ENCODE measurements around the gene CHEK1. TPM values are rescaled to one million over a fixed set of nuclear protein-coding genes. Genes with fewer than 3 reads are reported as not detected.

CHEK1 gene
- total RNA-seq, 1 donor from 2014 or later: 25.9 TPM

- H3K27me3 Mint-ChIP-seq (ENCODE audit: low read depth): no peaks in the 10 kb centered on the region
- TF ChIP-seq CTCF (IDR thresholded peaks at IDR 0.05; ENCODE audit: unreplicated experiment): no peak
- H3K36me3 Mint-ChIP-seq: peaks cover 11% of the 10 kb centered on the region
- no peak within 1 kb of the TSS for H3K4me3 Mint-ChIP-seq
- no peak for DNase-seq (ENCODE audit: low spot score in 2 of 2, unreplicated experiment in 2 of 2)
- H3K4me1 Mint-ChIP-seq: no peaks in the 10 kb centered on the region
- H3K27ac Mint-ChIP-seq: no peak within 1 kb of the TSS
- no peaks in the 10 kb centered on the region for H3K9me3 Mint-ChIP-seq
These were observed 55.8 kb downstream of the CHEK1 start, which contains the start of gene ACRV1 for GRCh38 chr11:125680747-125681146. Gene ACRV1 (minus strand): TSS chr11:125680847. CDS start chr11:125680780, 67 bp downstream.

- no peak for TF ChIP-seq CTCF (IDR thresholded peaks at IDR 0.05; ENCODE audit: unreplicated experiment)
- Mint-ChIP-seq H3K27me3 (ENCODE audit: low read depth) (no peaks in the 10 kb centered on the region), H3K9me3 (no peaks in the 10 kb centered on the region), H3K27ac (no peak overlapping the region), H3K36me3 (no peaks in the 10 kb centered on the region), H3K4me3 (no peak overlapping the region), H3K4me1 (no peaks in the 10 kb centered on the region)
- no peak for DNase-seq (ENCODE audit: low spot score in 2 of 2, unreplicated experiment in 2 of 2)
These were observed 60.3 kb downstream of the CHEK1 start for GRCh38 chr11:125685228-125685627.

GRCh38 chr11:125688066-125688465 is 63.1 kb downstream of the CHEK1 start:
- H3K27me3 Mint-ChIP-seq (ENCODE audit: low read depth): no peaks in the 10 kb centered on the region
- DNase-seq (ENCODE audit: low spot score in 2 of 2, unreplicated experiment in 2 of 2): no peak
- TF ChIP-seq CTCF (IDR thresholded peaks at IDR 0.05; ENCODE audit: unreplicated experiment): no peak
- H3K4me3 Mint-ChIP-seq: no peak overlapping the region
- no peaks in the 10 kb centered on the region for H3K9me3 Mint-ChIP-seq
- H3K36me3 Mint-ChIP-seq: no peaks in the 10 kb centered on the region
- H3K4me1 Mint-ChIP-seq: no peaks in the 10 kb centered on the region
- no peak overlapping the region for H3K27ac Mint-ChIP-seq

GRCh38 chr11:125688632-125689031 is 63.7 kb downstream of the CHEK1 start:
- H3K4me1 Mint-ChIP-seq: no peaks in the 10 kb centered on the region

GRCh38 chr11:125689274-125689859 is 64.4 kb downstream of the CHEK1 start:
- H3K27me3 Mint-ChIP-seq (ENCODE audit: low read depth): no peaks in the 10 kb centered on the region
- no peak for DNase-seq (ENCODE audit: low spot score in 2 of 2, unreplicated experiment in 2 of 2)
- no peaks in the 10 kb centered on the region for H3K36me3 Mint-ChIP-seq
- H3K4me1 Mint-ChIP-seq: no peaks in the 10 kb centered on the region
- no peaks in the 10 kb centered on the region for H3K9me3 Mint-ChIP-seq
- no peak overlapping the region for H3K4me3 Mint-ChIP-seq
- H3K27ac Mint-ChIP-seq: no peak overlapping the region
- TF ChIP-seq CTCF (IDR thresholded peaks at IDR 0.05; ENCODE audit: unreplicated experiment): no peak

More at GRCh38 chr11:125688632-125689031, 63.7 kb downstream of the CHEK1 start:
- Mint-ChIP-seq H3K4me3 (no peak overlapping the region), H3K27me3 (ENCODE audit: low read depth) (no peaks in the 10 kb centered on the region), H3K36me3 (no peaks in the 10 kb centered on the region), H3K9me3 (no peaks in the 10 kb centered on the region), H3K27ac (no peak overlapping the region)
- DNase-seq (ENCODE audit: low spot score in 2 of 2, unreplicated experiment in 2 of 2): no peak
- TF ChIP-seq CTCF (IDR thresholded peaks at IDR 0.05; ENCODE audit: unreplicated experiment): no peak
